Fibroblast of lung (primary cell): ENCODE results near the gene SHROOM3. TPM values are rescaled to one million over a fixed set of nuclear protein-coding genes. Genes with fewer than 3 reads are reported as not detected.

Experiments used
- DNase-seq, 2 donors: peaks; one replicate each; pipeline versions ENCODE4 v3.0.0 to v3.0.0-alpha.2; 2010; ENCODE audit warnings: low read depth in 2 of 2
- H2AFZ ChIP-seq: 2 replicates; pipeline ENCODE4 v1.5.1; 2012; ENCODE audit warnings: low read length, control low read depth, inconsistent platforms
- H3K27ac ChIP-seq: 2 replicates; pipeline ENCODE4 v1.5.1; 2011; ENCODE audit warnings: low read length, control low read depth; ENCODE audit not compliant: insufficient read depth
- H3K27me3 ChIP-seq: 2 replicates; pipeline ENCODE4 v1.5.1; 2011; ENCODE audit warnings: mild to moderate bottlenecking, low read length; ENCODE audit not compliant: control insufficient read depth, insufficient read depth
- H3K36me3 ChIP-seq: 2 replicates; pipeline ENCODE4 v1.5.1; 2011; ENCODE audit warnings: low read length; ENCODE audit not compliant: control insufficient read depth, insufficient read depth
- H3K4me1 ChIP-seq: 2 replicates; pipeline ENCODE4 v1.5.1; 2011; ENCODE audit warnings: low read length; ENCODE audit not compliant: control insufficient read depth, insufficient read depth; ENCODE audit errors: extremely low read depth
- H3K4me2 ChIP-seq: 2 replicates; pipeline ENCODE4 v1.5.1; 2011; ENCODE audit warnings: low read length, control low read depth; ENCODE audit not compliant: insufficient read depth; ENCODE audit errors: extremely low read depth
- H3K4me3 ChIP-seq, 4 experiments: fragments of 200-600 bp in 1 of 4; sonication (generic) in 1 of 4; replicated peaks in 1 of 4; 2 replicates each; pipeline ENCODE4 v1.5.1; 2011 to 2016; ENCODE audit warnings: low read length in 4 of 4, low read depth in 3 of 4, mild to moderate bottlenecking in 3 of 4, control low read depth in 2 of 4, inconsistent platforms in 1 of 4, mixed read lengths in 1 of 4; ENCODE audit not compliant: insufficient read depth in 1 of 4; ENCODE audit errors: control extremely low read depth in 1 of 4
- H3K79me2 ChIP-seq: 2 replicates; pipeline ENCODE4 v1.5.1; 2012; ENCODE audit warnings: mild to moderate bottlenecking, low read length, inconsistent platforms; ENCODE audit not compliant: control insufficient read depth, insufficient read depth
- H3K9ac ChIP-seq: 2 replicates; pipeline ENCODE4 v1.5.1; 2011; ENCODE audit warnings: mild to moderate bottlenecking, low read length, control low read depth; ENCODE audit not compliant: insufficient read depth
- H3K9me3 ChIP-seq: 2 replicates; pipeline ENCODE4 v1.5.1; 2012; ENCODE audit warnings: low read depth, low read length; ENCODE audit not compliant: control insufficient read depth, insufficient read depth
- H4K20me1 ChIP-seq: 2 replicates; pipeline ENCODE4 v1.5.1; 2011; ENCODE audit warnings: low read length; ENCODE audit not compliant: control insufficient read depth, insufficient read depth; ENCODE audit errors: extremely low read depth
- EZH2 ChIP-seq: IDR thresholded peaks from 2 replicates; pipeline ENCODE4 v1.5.1; 2012; ENCODE audit warnings: low read length, control low read depth, mild to moderate bottlenecking; ENCODE audit errors: missing control alignments
- polyA plus RNA-seq, 2 donors: library from polyadenylated mRNA; depleted of rRNA in 1 of 2; stranded (reverse) in 1 of 2; unstranded in 1 of 2; fragments of >200 nt; gene quantifications; 2 replicates each; pipeline ENCODE4 v1.2.1, GENCODE V29; 2011 to 2012; ENCODE audit warnings: missing spikeins in 1 of 2
- total RNA-seq: library from RNA; depleted of rRNA; stranded (reverse); fragments of >200 nt; gene quantifications from 2 replicates; pipeline ENCODE4 v1.2.1, GENCODE V29; 2014
- TF ChIP-seq, protein P1 (sequence below), 2 donors: IDR thresholded peaks in 1 of 2; conservative IDR thresholded peaks in 1 of 2; 1 replicate in 1 of 2; 2 replicates in 1 of 2; pipeline ENCODE4 v1.5.1; 2011 to 2012; ENCODE audit warnings: low read length in 2 of 2, control low read depth in 1 of 2, inconsistent platforms in 1 of 2, low read depth in 1 of 2, mild to moderate bottlenecking in 1 of 2

Gene SHROOM3
- total and polyA plus RNA-seq, 2 donors (not counting 1 experiment from before 2014, with no cell fraction given), result 9.9 to 23.9 TPM

DNA sequence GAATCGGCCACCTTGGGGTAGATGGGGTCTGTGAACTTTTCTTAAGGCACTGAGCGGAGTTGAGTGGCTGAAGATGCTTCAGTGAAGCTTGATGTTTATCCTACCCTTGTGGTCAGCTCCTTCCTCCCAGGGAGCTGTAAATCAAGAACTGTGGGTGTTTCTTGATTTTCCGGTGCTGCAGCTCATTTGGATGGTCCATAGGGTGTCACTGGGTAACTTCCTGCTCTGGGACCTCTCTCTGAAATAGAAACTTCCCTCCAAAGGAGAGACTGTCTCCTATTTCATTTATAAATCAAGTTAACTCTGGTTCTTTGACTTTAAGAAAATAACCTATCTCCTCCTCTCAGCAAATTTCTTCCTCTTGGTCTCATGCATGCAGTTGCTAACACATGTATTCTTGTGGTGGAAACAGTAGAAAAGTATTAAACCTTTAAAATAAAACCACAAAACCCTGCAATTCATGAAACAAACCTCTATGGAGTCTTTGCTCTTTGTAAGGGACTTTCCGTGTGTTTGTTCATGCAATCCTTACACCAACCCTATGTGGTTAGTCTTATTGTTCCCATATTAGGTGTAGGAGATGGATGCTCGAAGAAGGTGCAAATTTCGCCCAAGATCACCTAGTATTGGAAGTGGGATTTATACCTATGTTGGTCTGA lies 110.3 kb downstream of the SHROOM3 start:
- Histone ChIP-seq H3K4me1 (peaks cover 9% of the 10 kb centered on the region), H3K36me3 (no peaks in the 10 kb centered on the region), H3K9me3 (no peaks in the 10 kb centered on the region), H3K27ac (no peak overlapping the region), H3K79me2 (no peaks in the 10 kb centered on the region), H3K27me3 (no peaks in the 10 kb centered on the region), H3K9ac (no peak overlapping the region), H2AFZ (no peak overlapping the region), H3K4me3 (no peak overlapping the region), H3K4me2 (no peak overlapping the region), H4K20me1 (no peaks in the 10 kb centered on the region)
- TF ChIP-seq, protein P1, sequence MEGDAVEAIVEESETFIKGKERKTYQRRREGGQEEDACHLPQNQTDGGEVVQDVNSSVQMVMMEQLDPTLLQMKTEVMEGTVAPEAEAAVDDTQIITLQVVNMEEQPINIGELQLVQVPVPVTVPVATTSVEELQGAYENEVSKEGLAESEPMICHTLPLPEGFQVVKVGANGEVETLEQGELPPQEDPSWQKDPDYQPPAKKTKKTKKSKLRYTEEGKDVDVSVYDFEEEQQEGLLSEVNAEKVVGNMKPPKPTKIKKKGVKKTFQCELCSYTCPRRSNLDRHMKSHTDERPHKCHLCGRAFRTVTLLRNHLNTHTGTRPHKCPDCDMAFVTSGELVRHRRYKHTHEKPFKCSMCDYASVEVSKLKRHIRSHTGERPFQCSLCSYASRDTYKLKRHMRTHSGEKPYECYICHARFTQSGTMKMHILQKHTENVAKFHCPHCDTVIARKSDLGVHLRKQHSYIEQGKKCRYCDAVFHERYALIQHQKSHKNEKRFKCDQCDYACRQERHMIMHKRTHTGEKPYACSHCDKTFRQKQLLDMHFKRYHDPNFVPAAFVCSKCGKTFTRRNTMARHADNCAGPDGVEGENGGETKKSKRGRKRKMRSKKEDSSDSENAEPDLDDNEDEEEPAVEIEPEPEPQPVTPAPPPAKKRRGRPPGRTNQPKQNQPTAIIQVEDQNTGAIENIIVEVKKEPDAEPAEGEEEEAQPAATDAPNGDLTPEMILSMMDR (conservative IDR thresholded peaks at IDR 0.05 in 1 of 2, IDR thresholded peaks at IDR 0.05 in 1 of 2; ENCODE audit: low read depth in 1 of 2, low read length in 2 of 2), result no peak
- no peak for TF ChIP-seq EZH2
- DNase-seq, result peak in 1 of 2 donors; percentile 62

DNA sequence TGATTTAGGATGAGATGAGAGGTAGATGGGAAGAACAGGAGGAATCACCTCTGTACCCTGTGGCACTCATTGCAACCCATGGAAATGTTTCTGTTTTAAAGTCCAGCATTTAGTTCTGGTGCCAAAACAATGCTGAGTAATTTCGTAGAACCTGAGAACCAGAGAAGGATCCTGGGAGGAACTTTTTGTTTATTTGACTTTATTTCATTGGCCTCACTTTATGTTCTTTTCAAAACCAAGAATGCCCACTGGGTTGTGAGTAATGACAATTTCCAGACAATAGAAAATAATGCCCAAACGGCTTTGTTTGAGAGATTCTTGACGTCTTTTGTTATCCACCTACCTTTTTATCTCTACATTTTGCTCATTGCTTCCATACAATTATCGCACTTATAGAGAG lies 111.3 kb downstream of the SHROOM3 start:
- Histone ChIP-seq H3K4me1 (peaks cover 9% of the 10 kb centered on the region), H3K27me3 (no peaks in the 10 kb centered on the region), H2AFZ (no peak overlapping the region), H3K9me3 (no peaks in the 10 kb centered on the region), H3K4me2 (no peak overlapping the region), H3K9ac (no peak overlapping the region), H3K4me3 (no peak overlapping the region), H3K36me3 (no peaks in the 10 kb centered on the region), H4K20me1 (no peaks in the 10 kb centered on the region), H3K79me2 (no peaks in the 10 kb centered on the region), H3K27ac (no peak overlapping the region)
- DNase-seq, result peak; percentile 28 to 75
- TF ChIP-seq, protein P1 (conservative IDR thresholded peaks at IDR 0.05 in 1 of 2, IDR thresholded peaks at IDR 0.05 in 1 of 2; ENCODE audit: low read depth in 1 of 2, low read length in 2 of 2), result no peak
- TF ChIP-seq EZH2, result no peak

DNA sequence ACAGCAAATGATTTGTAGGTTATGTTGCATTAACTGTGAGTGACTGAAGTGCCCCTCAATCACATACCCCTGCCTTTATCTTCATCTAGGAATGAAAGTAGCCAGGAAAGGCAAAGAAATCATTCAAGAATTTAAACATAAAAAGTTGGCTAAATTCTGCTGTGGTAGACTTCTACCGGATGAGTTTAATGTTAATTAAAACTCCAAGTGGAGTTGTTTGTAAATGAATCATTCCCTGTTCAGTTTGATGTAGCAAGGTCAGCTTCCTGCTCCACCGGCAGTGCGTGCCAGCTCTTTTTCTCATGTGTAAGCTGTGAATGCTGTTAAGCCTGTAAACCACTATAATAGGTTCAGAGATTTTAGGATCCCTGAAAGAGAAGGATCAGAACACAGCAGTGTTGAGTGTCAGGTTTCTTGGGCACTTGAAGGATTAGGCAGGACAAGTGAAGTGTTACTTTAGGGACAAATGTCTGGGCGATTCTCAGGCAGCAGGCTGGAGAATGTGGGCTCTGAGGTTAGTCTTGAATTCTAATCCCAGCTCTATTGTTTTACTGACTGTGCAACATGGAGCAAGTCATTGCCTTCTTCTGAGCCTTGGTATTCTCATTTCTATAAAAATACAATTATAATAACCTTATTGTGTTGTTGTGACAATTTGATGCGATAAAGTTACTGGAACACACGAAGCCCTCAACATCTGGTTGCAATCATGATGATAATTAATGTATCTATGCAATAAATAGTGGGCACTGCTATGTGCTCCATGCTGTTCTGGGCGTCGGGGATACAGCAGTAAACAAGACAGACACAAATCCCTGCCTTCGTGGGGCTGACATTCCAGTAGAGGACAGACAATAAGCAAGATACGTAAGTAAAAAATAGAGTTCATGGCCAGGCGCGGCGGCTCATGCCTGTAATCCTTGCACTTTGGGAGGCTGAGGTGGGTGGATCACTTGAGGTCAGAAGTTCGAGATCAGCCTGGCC lies 112.0 kb downstream of the SHROOM3 start:
- Histone ChIP-seq H3K79me2 (no peaks in the 10 kb centered on the region), H3K27me3 (no peaks in the 10 kb centered on the region), H3K4me3 (no peak overlapping the region), H3K9ac (no peak overlapping the region), H3K36me3 (no peaks in the 10 kb centered on the region), H3K27ac (no peak overlapping the region), H3K4me1 (peaks cover 9% of the 10 kb centered on the region), H3K9me3 (no peaks in the 10 kb centered on the region), H3K4me2 (peak overlapping the region; percentile 61), H4K20me1 (no peaks in the 10 kb centered on the region), H2AFZ (peak overlapping the region; percentile 41)
- peak; percentile 70 to 94 for DNase-seq
- TF ChIP-seq, protein P1 (conservative IDR thresholded peaks at IDR 0.05 in 1 of 2, IDR thresholded peaks at IDR 0.05 in 1 of 2; ENCODE audit: low read depth in 1 of 2, low read length in 2 of 2), result no peak
- TF ChIP-seq EZH2, result no peak
